Measurements from ENCODE around the gene SPINK5. TPM values are rescaled to one million over a fixed set of nuclear protein-coding genes. Genes with fewer than 3 reads are reported as not detected.

Gene SPINK5
- total and polyA plus RNA-seq, 10 donors: 0.11 to 0.51 (median 0.26) TPM; not detected in 5

DNA sequence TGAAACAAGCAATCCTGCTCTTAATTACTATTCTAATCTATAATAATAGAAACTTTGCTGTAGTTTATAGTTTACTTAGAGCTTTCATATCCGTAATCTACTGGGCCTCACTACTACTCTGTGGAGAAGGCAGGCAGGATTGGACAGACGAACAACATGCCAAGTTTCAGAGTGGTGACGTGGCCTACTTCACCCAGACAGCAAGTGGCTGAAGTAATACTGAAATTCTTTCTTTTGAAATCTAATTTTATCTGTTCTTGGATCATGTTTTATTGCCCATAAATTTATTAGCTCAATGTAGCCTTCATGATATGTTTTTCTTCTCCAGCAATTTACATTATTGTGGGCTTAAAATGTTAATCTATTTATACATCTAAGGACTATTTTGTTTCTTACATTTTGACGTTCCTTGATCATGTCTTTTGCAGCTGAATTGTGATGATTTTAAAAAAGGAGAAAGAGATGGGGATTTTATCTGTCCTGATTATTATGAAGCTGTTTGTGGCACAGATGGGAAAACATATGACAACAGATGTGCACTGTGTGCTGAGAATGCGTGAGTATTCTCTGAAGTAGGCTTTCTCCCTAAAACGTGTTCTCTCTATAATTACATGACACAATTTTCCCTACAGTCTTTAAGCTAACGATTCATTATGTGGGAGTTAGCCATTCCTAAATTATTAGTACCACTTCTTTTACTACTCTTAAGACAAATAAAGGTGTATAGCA is 22.4 kb downstream of the SPINK5 start:
- WGBS, 5 donors: 70 to 81% (median 75%) methylated on average over 7 of the region's 7 CpGs
- Histone ChIP-seq H3K27ac (no peak overlapping the region), H3K4me3 (no peak overlapping the region), H3K9me3 (peaks cover 0 to 20% (median 4%) of the 10 kb centered on the region in 8 donors), H3K27me3 (replicated peaks in 1 of 7) (no peaks in the 10 kb centered on the region), H3K4me1 (no peaks in the 10 kb centered on the region), H3K36me3 (no peaks in the 10 kb centered on the region)
- TF ChIP-seq POLR2AphosphoS5 (IDR thresholded peaks at IDR 0.05) (no peak), CTCF (IDR thresholded peaks at IDR 0.05 in 8 of 11, conservative IDR thresholded peaks at IDR 0.05 in 3 of 11) (no peak), POLR2A (IDR thresholded peaks at IDR 0.05) (no peak)
- no peak for DNase-seq
- intact Hi-C loops (cut with DNase I; ENCODE audit: low total_unique reads): no loop called here

GRCh38 chr5:148090146-148090772 is 26.5 kb downstream of the SPINK5 start:
- Histone ChIP-seq H3K27me3 (replicated peaks in 1 of 7) (no peaks in the 10 kb centered on the region), H3K9me3 (no peaks in the 10 kb centered on the region), H3K27ac (no peak overlapping the region), H3K4me1 (no peaks in the 10 kb centered on the region), H3K4me3 (no peak overlapping the region), H3K36me3 (no peaks in the 10 kb centered on the region)
- intact Hi-C loops (cut with DNase I; ENCODE audit: low total_unique reads): no loop called here
- DNase-seq: no peak
- 49 to 68% (median 54%) methylated on average over 5 of the region's 5 CpGs for WGBS, 5 donors
- TF ChIP-seq POLR2AphosphoS5 (IDR thresholded peaks at IDR 0.05) (no peak), CTCF (IDR thresholded peaks at IDR 0.05 in 8 of 11, conservative IDR thresholded peaks at IDR 0.05 in 3 of 11) (no peak), POLR2A (IDR thresholded peaks at IDR 0.05) (no peak)

DNA sequence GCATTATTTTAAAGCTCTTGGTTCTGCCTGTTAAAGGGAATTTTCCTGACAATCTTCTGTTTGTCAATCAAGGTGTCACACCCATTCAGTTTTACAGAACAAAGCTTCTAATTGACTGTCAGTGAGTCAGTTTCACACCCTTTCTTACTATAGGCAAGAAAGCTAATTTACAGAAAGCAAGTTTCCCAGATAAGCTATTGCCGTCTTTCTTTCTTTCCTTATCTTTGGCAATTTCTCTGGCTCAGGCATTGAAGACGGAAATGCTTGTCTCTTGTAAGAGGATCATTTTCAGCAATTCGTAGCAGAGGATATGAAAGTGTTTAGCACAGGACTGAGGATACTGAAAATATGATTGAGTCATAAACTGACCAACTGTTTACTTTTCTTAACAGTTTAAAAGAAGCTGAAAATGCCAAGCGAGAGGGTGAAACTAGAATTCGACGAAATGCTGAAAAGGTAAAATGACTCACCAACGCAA is 27.0 kb downstream of the SPINK5 start:
- Histone ChIP-seq H3K4me1 (no peaks in the 10 kb centered on the region), H3K9me3 (no peaks in the 10 kb centered on the region), H3K27ac (no peak overlapping the region), H3K4me3 (no peak overlapping the region), H3K27me3 (replicated peaks in 1 of 7) (no peaks in the 10 kb centered on the region), H3K36me3 (no peaks in the 10 kb centered on the region)
- no peak for DNase-seq
- WGBS, 5 donors: 64 to 83% (median 80%) methylated on average over 7 of the region's 7 CpGs
- intact Hi-C loops (cut with DNase I; ENCODE audit: low total_unique reads): no loop called here
- TF ChIP-seq POLR2A (IDR thresholded peaks at IDR 0.05) (no peak), CTCF (IDR thresholded peaks at IDR 0.05 in 8 of 11, conservative IDR thresholded peaks at IDR 0.05 in 3 of 11) (no peak), POLR2AphosphoS5 (IDR thresholded peaks at IDR 0.05) (no peak)

Measured in spleen (tissue), 11 donors.